ENCODE measurements around the gene LRRC8D.

Gene LRRC8D

DNA sequence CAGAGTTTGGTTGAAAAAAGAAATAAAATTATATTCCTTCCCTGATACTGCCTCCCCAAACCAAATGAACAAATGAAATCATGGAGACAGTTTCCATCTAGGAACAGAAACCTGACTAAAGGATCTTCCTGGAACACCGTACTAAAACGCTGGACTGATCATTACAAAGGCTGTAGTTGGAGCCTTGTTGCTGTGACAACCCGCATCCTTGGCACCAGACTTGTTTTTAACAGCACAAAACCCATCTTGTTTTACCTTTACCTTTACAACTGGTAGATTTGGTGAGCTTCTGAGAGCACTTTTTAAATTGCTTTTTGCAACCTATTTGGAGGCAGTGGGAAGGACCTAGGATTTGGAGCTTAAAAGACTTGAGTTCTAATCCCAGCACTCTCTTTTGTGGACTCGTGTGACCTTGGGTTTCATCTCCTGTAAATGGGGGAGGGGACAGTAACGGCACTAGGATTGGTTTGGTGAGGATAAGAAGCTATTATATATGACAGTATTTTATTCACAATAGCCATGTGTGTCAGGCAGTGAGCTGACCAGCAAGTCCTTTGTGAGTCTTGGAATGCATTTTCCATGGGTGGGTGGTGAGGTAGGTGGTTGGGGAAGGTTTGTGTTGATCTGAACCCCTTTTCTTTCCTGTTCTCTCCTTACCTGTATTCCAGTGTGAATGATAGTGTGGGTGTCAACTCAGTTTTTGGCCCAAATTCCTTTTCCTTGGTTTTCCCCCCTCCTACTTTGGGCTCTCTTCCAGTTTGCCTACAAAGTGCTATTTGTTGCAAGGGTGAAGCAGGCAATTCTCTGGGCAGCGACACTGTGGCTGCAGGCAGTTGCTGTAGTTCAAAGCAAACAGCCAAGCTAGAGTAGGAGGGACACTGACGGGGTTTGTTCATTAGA is 12.6 kb downstream of the LRRC8D start:
- no peak for ATAC-seq
- TF ChIP-seq PATZ1 (CRISPR knock-in tag; IDR thresholded peaks at IDR 0.05; ENCODE audit: borderline replicate concordance) (no peak), CSDC2 (CRISPR knock-in tag; IDR thresholded peaks at IDR 0.05) (no peak), SNAI2 (CRISPR knock-in tag; IDR thresholded peaks at IDR 0.05) (no peak), ZC3H10 (CRISPR knock-in tag; IDR thresholded peaks at IDR 0.05) (no peak), ZNF8 (CRISPR knock-in tag; IDR thresholded peaks at IDR 0.05) (no peak), PPARA (CRISPR knock-in tag; IDR thresholded peaks at IDR 0.05; ENCODE audit: borderline replicate concordance) (no peak), ZNF70 (CRISPR knock-in tag; IDR thresholded peaks at IDR 0.05) (no peak)

DNA sequence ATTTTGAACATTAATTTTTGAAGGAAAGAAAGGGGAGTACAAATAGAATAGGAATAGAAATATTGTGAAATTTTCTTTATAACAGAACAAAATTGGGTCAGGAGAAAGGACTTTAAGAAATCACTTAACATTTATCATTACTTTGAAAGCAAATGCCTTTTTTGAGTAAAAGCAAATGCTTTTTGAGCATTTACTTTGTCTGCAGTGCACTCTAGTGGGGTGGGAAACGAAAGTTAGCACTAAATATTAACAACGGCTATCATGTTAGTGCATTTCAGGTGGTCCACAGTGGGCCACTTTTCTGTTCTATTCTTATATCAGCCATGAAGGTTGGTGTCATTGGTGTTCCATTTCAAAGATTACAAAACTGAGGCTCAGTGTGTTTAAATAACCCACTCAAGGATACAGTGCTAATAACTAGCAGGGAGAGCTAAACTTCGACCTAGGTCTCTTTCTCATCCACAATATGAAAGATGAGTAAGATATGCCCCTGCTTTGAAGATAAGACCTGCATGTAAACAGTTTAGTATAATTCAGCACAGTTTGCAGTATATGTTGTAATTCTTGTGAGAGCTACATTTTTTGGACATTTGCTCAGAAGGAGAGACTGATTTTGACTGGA is 13.4 kb downstream of the LRRC8D start:
- ATAC-seq = no peak
- no peak for TF ChIP-seq RARB (CRISPR knock-in tag; IDR thresholded peaks at IDR 0.05)
- no peak for TF ChIP-seq CREB5 (CRISPR knock-in tag; IDR thresholded peaks at IDR 0.05; ENCODE audit: low read depth)
- TF ChIP-seq CSDC2 (CRISPR knock-in tag; IDR thresholded peaks at IDR 0.05) = no peak
- no peak for TF ChIP-seq ZNF70 (CRISPR knock-in tag; IDR thresholded peaks at IDR 0.05)
- TF ChIP-seq PATZ1 (CRISPR knock-in tag; IDR thresholded peaks at IDR 0.05; ENCODE audit: borderline replicate concordance) = no peak
- no peak for TF ChIP-seq ZFP3 (CRISPR knock-in tag; IDR thresholded peaks at IDR 0.05)
- no peak for TF ChIP-seq CSRNP3 (CRISPR knock-in tag; IDR thresholded peaks at IDR 0.05)
- TF ChIP-seq TCF4 (CRISPR knock-in tag; IDR thresholded peaks at IDR 0.05; ENCODE audit: borderline replicate concordance) = no peak
- TF ChIP-seq ZFP30 (CRISPR knock-in tag; IDR thresholded peaks at IDR 0.05) = no peak
- no peak for TF ChIP-seq OSR1 (CRISPR knock-in tag; IDR thresholded peaks at IDR 0.05)
- no peak for TF ChIP-seq ZNF8 (CRISPR knock-in tag; IDR thresholded peaks at IDR 0.05)
- no peak for TF ChIP-seq PPARA (CRISPR knock-in tag; IDR thresholded peaks at IDR 0.05; ENCODE audit: borderline replicate concordance)
- TF ChIP-seq ISL1 (CRISPR knock-in tag; IDR thresholded peaks at IDR 0.05) = no peak
- no peak for TF ChIP-seq POU6F1 (CRISPR knock-in tag; IDR thresholded peaks at IDR 0.05; ENCODE audit: borderline replicate concordance, low read depth)
- no peak for TF ChIP-seq ZC3H10 (CRISPR knock-in tag; IDR thresholded peaks at IDR 0.05)
- TF ChIP-seq SNAI2 (CRISPR knock-in tag; IDR thresholded peaks at IDR 0.05) = no peak
- TF ChIP-seq TOX (CRISPR knock-in tag; IDR thresholded peaks at IDR 0.05; ENCODE audit: borderline replicate concordance) = no peak
- TF ChIP-seq, protein P1, sequence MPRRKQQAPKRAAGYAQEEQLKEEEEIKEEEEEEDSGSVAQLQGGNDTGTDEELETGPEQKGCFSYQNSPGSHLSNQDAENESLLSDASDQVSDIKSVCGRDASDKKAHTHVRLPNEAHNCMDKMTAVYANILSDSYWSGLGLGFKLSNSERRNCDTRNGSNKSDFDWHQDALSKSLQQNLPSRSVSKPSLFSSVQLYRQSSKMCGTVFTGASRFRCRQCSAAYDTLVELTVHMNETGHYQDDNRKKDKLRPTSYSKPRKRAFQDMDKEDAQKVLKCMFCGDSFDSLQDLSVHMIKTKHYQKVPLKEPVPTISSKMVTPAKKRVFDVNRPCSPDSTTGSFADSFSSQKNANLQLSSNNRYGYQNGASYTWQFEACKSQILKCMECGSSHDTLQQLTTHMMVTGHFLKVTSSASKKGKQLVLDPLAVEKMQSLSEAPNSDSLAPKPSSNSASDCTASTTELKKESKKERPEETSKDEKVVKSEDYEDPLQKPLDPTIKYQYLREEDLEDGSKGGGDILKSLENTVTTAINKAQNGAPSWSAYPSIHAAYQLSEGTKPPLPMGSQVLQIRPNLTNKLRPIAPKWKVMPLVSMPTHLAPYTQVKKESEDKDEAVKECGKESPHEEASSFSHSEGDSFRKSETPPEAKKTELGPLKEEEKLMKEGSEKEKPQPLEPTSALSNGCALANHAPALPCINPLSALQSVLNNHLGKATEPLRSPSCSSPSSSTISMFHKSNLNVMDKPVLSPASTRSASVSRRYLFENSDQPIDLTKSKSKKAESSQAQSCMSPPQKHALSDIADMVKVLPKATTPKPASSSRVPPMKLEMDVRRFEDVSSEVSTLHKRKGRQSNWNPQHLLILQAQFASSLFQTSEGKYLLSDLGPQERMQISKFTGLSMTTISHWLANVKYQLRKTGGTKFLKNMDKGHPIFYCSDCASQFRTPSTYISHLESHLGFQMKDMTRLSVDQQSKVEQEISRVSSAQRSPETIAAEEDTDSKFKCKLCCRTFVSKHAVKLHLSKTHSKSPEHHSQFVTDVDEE (CRISPR knock-in tag; IDR thresholded peaks at IDR 0.05) = no peak

Data from SK-N-SH treated with all-trans-retinoic acid at 6 μM for 48 hours (cell line).